HAP-1 (cell line): ENCODE measurements around the gene RAD21L1.
A peak's percentile ranks its signal among the peaks of the same experiment; 100 is the strongest.

Experiments
- DNase-seq, 2 experiments: peaks; one replicate each; pipeline ENCODE4 v3.0.0-alpha.2; 2016 to 2020; ENCODE audit warnings: low spot score in 2 of 2
- H3K27me3 ChIP-seq: fragments of 250-450 bp; sonication (Bioruptor Pico); 2 replicates; pipeline ENCODE4 v1.5.1; 2020; ENCODE audit warnings: low read depth, mild to moderate bottlenecking, moderate library complexity
- H3K36me3 ChIP-seq: fragments of 250-450 bp; sonication (Bioruptor Pico); replicated peaks from 2 replicates; pipeline ENCODE4 v1.5.1; 2020; ENCODE audit warnings: mild to moderate bottlenecking
- H3K4me1 ChIP-seq: fragments of 250-450 bp; sonication (Bioruptor Pico); 2 replicates; pipeline ENCODE4 v1.5.1; 2020; ENCODE audit warnings: mild to moderate bottlenecking
- H3K4me3 ChIP-seq: fragments of 250-450 bp; sonication (Bioruptor Pico); 2 replicates; pipeline ENCODE4 v1.5.1; 2020; ENCODE audit warnings: mild to moderate bottlenecking, moderate library complexity
- H3K9me3 ChIP-seq: fragments of 250-450 bp; sonication (Bioruptor Pico); 2 replicates; pipeline ENCODE4 v1.5.1; 2020; ENCODE audit warnings: mild to moderate bottlenecking, moderate library complexity
- in situ Hi-C: fragments of 300-500 bp; cut with MboI; formaldehyde crosslinking; loops from 3 replicates; pipeline ENCODE4 v1.14.3; 2020; ENCODE audit warnings: low sequenced_read_pairs, inconsistent platforms, mixed read lengths

The RAD21L1 gene

GRCh38 chr20:1225783-1226654, at the start of gene RAD21L1:
TSS of gene RAD21L1 (plus strand) at chr20:1226044. CDS start at chr20:1228454, 2,410 bp downstream.
- Histone ChIP-seq H3K9me3 (no peaks in the 10 kb centered on the region), H3K36me3 (no peaks in the 10 kb centered on the region), H3K27me3 (peaks cover 49% of the 10 kb centered on the region), H3K4me1 (peaks cover 3% of the 10 kb centered on the region; the same call in 1 of the 2 replicates), H3K4me3 (peak within 1 kb of the TSS; percentile 38)
- in situ Hi-C loops = no loop called here
- peak; percentile 49 to 94 for DNase-seq

GRCh38 chr20:1177680-1178079, 48.2 kb upstream of the RAD21L1 start:
- peak in 1 of 2 experiments; percentile 36 for DNase-seq
- Histone ChIP-seq H3K4me3 (no peak overlapping the region), H3K9me3 (no peaks in the 10 kb centered on the region), H3K27me3 (no peaks in the 10 kb centered on the region), H3K36me3 (no peaks in the 10 kb centered on the region), H3K4me1 (no peaks in the 10 kb centered on the region)
- in situ Hi-C loops = no loop called here

GRCh38 chr20:1178103-1178502, 47.7 kb upstream of the RAD21L1 start:
- in situ Hi-C loops = no loop called here
- no peak for DNase-seq
- Histone ChIP-seq H3K4me3 (no peak overlapping the region), H3K9me3 (no peaks in the 10 kb centered on the region), H3K36me3 (no peaks in the 10 kb centered on the region), H3K4me1 (no peaks in the 10 kb centered on the region), H3K27me3 (no peaks in the 10 kb centered on the region)

GRCh38 chr20:1178623-1179022, 47.2 kb upstream of the RAD21L1 start:
- no peaks in the 10 kb centered on the region for H3K9me3 ChIP-seq
- in situ Hi-C loops = no loop called here
- DNase-seq = no peak
- H3K36me3 ChIP-seq = no peaks in the 10 kb centered on the region
- H3K27me3 ChIP-seq = no peaks in the 10 kb centered on the region
- no peak overlapping the region for H3K4me3 ChIP-seq
- H3K4me1 ChIP-seq = no peaks in the 10 kb centered on the region

GRCh38 chr20:1180949-1181348, 44.9 kb upstream of the RAD21L1 start:
- in situ Hi-C loops = no loop called here

GRCh38 chr20:1182106-1182505, 43.7 kb upstream of the RAD21L1 start:
- DNase-seq = no peak
- Histone ChIP-seq H3K4me1 (no peaks in the 10 kb centered on the region), H3K9me3 (no peaks in the 10 kb centered on the region), H3K4me3 (no peak overlapping the region), H3K27me3 (no peaks in the 10 kb centered on the region), H3K36me3 (no peaks in the 10 kb centered on the region)
- in situ Hi-C loops = no loop called here

More at GRCh38 chr20:1180949-1181348, 44.9 kb upstream of the RAD21L1 start:
- H3K9me3 ChIP-seq = no peaks in the 10 kb centered on the region
- H3K27me3 ChIP-seq = no peaks in the 10 kb centered on the region
- DNase-seq = no peak
- no peak overlapping the region for H3K4me3 ChIP-seq
- no peaks in the 10 kb centered on the region for H3K4me1 ChIP-seq
- H3K36me3 ChIP-seq = no peaks in the 10 kb centered on the region

GRCh38 chr20:1183153-1183552, 42.7 kb upstream of the RAD21L1 start:
- Histone ChIP-seq H3K9me3 (no peaks in the 10 kb centered on the region), H3K4me1 (no peaks in the 10 kb centered on the region), H3K27me3 (no peaks in the 10 kb centered on the region), H3K36me3 (no peaks in the 10 kb centered on the region), H3K4me3 (no peak overlapping the region)
- in situ Hi-C loops = no loop called here
- no peak for DNase-seq

GRCh38 chr20:1184260-1184637, 41.6 kb upstream of the RAD21L1 start:
- Histone ChIP-seq H3K4me1 (no peaks in the 10 kb centered on the region), H3K9me3 (no peaks in the 10 kb centered on the region), H3K36me3 (no peaks in the 10 kb centered on the region), H3K4me3 (peak overlapping the region; percentile 41), H3K27me3 (no peaks in the 10 kb centered on the region)
- DNase-seq = no peak
- in situ Hi-C loops = no loop called here

- Histone ChIP-seq H3K4me1 (no peaks in the 10 kb centered on the region), H3K4me3 (peak within 1 kb of the TSS; percentile 41), H3K9me3 (no peaks in the 10 kb centered on the region), H3K27me3 (no peaks in the 10 kb centered on the region), H3K36me3 (no peaks in the 10 kb centered on the region)
- peak; percentile 8 to 35 for DNase-seq
- in situ Hi-C loops = no loop called here
These were observed 41.1 kb upstream of the RAD21L1 start, which contains the start of gene TMEM74B for GRCh38 chr20:1184638-1185315. TSS of gene TMEM74B (minus strand) at chr20:1184981. CDS start at chr20:1183801, 1,180 bp downstream.

- H3K4me1 ChIP-seq = no peaks in the 10 kb centered on the region
- DNase-seq = peak in 1 of 2 experiments; percentile 52
- H3K9me3 ChIP-seq = no peaks in the 10 kb centered on the region
- H3K27me3 ChIP-seq = no peaks in the 10 kb centered on the region
- no peaks in the 10 kb centered on the region for H3K36me3 ChIP-seq
- in situ Hi-C loops = no loop called here
- peak overlapping the region; percentile 41 for H3K4me3 ChIP-seq
These were observed 40.5 kb upstream of the RAD21L1 start for GRCh38 chr20:1185316-1185741.

- peaks cover 2% of the 10 kb centered on the region; the same call in 1 of the 2 replicates for H3K27me3 ChIP-seq
- DNase-seq = peak; percentile 56 to 80
- no peaks in the 10 kb centered on the region for H3K9me3 ChIP-seq
- peak overlapping the region; percentile 41 for H3K4me3 ChIP-seq
- H3K4me1 ChIP-seq = no peaks in the 10 kb centered on the region
- no peaks in the 10 kb centered on the region for H3K36me3 ChIP-seq
- in situ Hi-C loops = no loop called here
These were observed 40.0 kb upstream of the RAD21L1 start for GRCh38 chr20:1185790-1186334.

- Histone ChIP-seq H3K27me3 (peaks cover 2% of the 10 kb centered on the region; the same call in 1 of the 2 replicates), H3K9me3 (no peaks in the 10 kb centered on the region), H3K36me3 (no peaks in the 10 kb centered on the region), H3K4me1 (no peaks in the 10 kb centered on the region), H3K4me3 (no peak overlapping the region)
- DNase-seq = no peak
- in situ Hi-C loops = no loop called here
These were observed 39.4 kb upstream of the RAD21L1 start for GRCh38 chr20:1186367-1186991.

GRCh38 chr20:1187605-1188171, 38.2 kb upstream of the RAD21L1 start:
- H3K9me3 ChIP-seq = no peaks in the 10 kb centered on the region
- H3K27me3 ChIP-seq = peaks cover 2% of the 10 kb centered on the region; the same call in 1 of the 2 replicates
- no peak overlapping the region for H3K4me3 ChIP-seq
- no peak for DNase-seq
- in situ Hi-C loops = no loop called here
- no peaks in the 10 kb centered on the region for H3K4me1 ChIP-seq
- H3K36me3 ChIP-seq = no peaks in the 10 kb centered on the region
